Brain microvascular endothelial cell (primary cell): Measurements from ENCODE around the gene ZNF547.

ENCODE experiments used
- DNase-seq: peaks from one replicate; pipeline ENCODE4 v3.0.0-alpha.2; 2020
- H3K27ac ChIP-seq: fragments of 250-450 bp; sonication (Bioruptor Pico); 2 replicates; pipeline ENCODE4 v1.5.1; 2020; ENCODE audit warnings: mild to moderate bottlenecking, moderate library complexity
- H3K27me3 ChIP-seq: fragments of 250-450 bp; sonication (Bioruptor Pico); replicated peaks from 2 replicates; pipeline ENCODE4 v1.5.1; 2020; ENCODE audit warnings: mild to moderate bottlenecking
- H3K36me3 ChIP-seq: fragments of 250-450 bp; sonication (Bioruptor Pico); replicated peaks from 2 replicates; pipeline ENCODE4 v1.5.1; 2020; ENCODE audit warnings: mild to moderate bottlenecking
- H3K4me3 ChIP-seq: 2 replicates; pipeline ENCODE4 v1.5.1; 2011; ENCODE audit warnings: low read depth, mild to moderate bottlenecking, control low read depth, low read length, moderate library complexity
- in situ Hi-C: cut with HindIII; loops from 2 replicates; pipeline ENCODE4 v1.10.0; 2017; ENCODE audit warnings: low sequenced_read_pairs, low pct_ligation_motif_present
- TF ChIP-seq, protein P1 (sequence below): IDR thresholded peaks from 2 replicates; pipeline ENCODE4 v1.5.1; 2011; ENCODE audit warnings: low read depth, mild to moderate bottlenecking, moderate library complexity, low read length, control low read depth, inconsistent platforms; ENCODE audit errors: missing control alignments

Gene ZNF547

DNA sequence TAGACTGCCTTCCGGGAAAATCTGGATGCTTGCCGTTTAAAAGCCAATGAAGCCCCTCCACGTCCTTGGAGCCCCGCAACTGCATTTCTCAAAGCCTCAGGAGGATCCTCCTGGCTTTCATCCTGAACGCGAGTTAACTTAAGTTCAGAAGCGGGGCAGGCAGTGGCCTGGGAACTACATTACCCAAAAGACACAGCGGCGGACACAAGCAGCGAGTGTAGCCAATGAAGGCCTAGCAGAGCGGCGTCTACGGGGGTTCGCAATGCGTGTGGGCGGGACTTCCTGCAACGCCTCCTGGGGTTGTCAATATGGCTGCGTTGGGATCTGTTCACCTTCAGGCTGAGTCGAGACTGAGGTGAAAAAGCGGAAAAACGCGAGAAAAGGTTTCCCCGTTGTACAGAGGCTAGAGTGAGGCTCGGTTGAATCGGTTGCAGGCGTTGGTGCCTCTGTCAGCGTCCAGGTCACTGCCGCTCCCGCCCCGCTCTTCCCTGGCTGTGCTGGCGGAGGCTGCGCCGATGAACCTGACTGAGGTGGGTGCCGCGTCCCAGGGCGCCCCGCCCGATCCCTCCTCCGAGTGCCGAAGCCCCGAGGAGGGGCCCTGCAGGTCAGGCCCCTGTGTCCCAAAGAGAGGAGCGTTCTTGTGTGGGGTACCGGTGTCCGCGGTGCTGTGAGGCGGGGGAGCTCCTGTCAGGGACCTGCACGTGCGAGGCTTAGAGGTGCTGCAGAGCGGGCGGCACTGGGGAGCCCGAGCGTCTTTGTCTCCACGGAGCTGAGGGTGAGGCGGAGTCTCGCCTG, 47.7 kb downstream of the ZNF547 start, which contains the start of gene ZNF17:
Gene ZNF17 (plus strand): TSS at position 285 of the 795 bp plus-strand sequence. CDS start 2,455 bp downstream, outside the sequence.
- no peaks in the 10 kb centered on the region for H3K27me3 ChIP-seq
- no peaks in the 10 kb centered on the region for H3K36me3 ChIP-seq
- in situ Hi-C loops: no loop called here
- peak; percentile 95 for DNase-seq
- TF ChIP-seq, protein P1, sequence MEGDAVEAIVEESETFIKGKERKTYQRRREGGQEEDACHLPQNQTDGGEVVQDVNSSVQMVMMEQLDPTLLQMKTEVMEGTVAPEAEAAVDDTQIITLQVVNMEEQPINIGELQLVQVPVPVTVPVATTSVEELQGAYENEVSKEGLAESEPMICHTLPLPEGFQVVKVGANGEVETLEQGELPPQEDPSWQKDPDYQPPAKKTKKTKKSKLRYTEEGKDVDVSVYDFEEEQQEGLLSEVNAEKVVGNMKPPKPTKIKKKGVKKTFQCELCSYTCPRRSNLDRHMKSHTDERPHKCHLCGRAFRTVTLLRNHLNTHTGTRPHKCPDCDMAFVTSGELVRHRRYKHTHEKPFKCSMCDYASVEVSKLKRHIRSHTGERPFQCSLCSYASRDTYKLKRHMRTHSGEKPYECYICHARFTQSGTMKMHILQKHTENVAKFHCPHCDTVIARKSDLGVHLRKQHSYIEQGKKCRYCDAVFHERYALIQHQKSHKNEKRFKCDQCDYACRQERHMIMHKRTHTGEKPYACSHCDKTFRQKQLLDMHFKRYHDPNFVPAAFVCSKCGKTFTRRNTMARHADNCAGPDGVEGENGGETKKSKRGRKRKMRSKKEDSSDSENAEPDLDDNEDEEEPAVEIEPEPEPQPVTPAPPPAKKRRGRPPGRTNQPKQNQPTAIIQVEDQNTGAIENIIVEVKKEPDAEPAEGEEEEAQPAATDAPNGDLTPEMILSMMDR: no peak
- peak within 1 kb of the TSS; percentile 78 for H3K4me3 ChIP-seq
- H3K27ac ChIP-seq: peak within 1 kb of the TSS; percentile 0

DNA sequence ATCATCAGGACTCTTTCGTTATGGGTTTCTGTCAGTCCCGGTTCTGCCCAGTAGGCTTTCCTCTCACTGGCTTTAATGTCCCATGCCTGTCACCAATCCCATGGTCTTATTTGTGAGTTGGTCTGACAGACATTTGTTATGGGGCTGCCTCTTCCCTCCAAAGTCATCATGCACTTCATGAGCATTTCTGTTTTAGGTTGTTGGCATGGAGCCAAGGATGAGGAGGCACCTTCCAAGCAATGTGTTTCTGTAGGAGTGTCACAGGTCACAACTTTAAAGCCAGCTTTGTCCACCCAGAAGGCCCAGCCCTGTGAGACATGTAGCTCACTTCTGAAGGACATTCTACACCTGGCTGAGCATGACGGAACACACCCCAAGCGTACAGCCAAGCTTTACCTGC, 56.1 kb downstream of the ZNF547 start:
- in situ Hi-C loops: no loop called here
- Histone ChIP-seq H3K27me3 (no peaks in the 10 kb centered on the region), H3K27ac (no peak overlapping the region), H3K4me3 (no peak overlapping the region), H3K36me3 (peaks cover 38% of the 10 kb centered on the region)
- no peak for DNase-seq
- TF ChIP-seq, protein P1: no peak

DNA sequence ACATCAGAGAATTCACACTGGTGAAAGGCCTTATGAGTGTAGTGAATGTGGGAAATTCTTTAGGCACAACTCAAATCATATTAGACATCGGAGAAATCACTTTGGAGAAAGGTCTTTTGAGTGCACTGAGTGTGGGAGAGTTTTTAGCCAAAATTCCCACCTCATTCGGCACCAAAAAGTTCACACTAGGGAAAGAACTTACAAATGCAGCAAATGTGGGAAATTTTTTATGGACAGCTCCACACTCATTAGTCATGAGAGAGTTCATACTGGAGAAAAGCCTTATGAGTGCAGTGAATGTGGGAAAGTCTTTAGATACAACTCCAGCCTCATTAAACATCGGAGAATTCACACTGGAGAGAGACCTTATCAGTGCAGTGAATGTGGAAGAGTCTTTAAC, 57.7 kb downstream of the ZNF547 start:
- DNase-seq: no peak
- no peak overlapping the region for H3K4me3 ChIP-seq
- in situ Hi-C loops: no loop called here
- TF ChIP-seq, protein P1: no peak
- H3K27ac ChIP-seq: no peak overlapping the region
- peaks cover 38% of the 10 kb centered on the region for H3K36me3 ChIP-seq
- H3K27me3 ChIP-seq: no peaks in the 10 kb centered on the region
